Measurements from ENCODE around the gene ANAPC1. TPM values are rescaled to one million over a fixed set of nuclear protein-coding genes. Genes with fewer than 3 reads are reported as not detected.
A peak's percentile ranks its signal among the peaks of the same experiment; 100 is the strongest.
"Not testable (repeated sequence)": the region's sequence is repeated elsewhere in the genome, so short reads cannot be mapped to it uniquely, and the experiment has no call there.

Gene ANAPC1
- total RNA-seq, 1 experiment from 2014 or later = 102 TPM

GRCh38 chr2:111747410-111748115 lies 136.4 kb downstream of the ANAPC1 start:
- H3K9me3 ChIP-seq (replicated peaks); H3K27me3 ChIP-seq; H3K27ac ChIP-seq; H3K36me3 ChIP-seq; H3K4me1 ChIP-seq; H3K4me3 ChIP-seq: not testable (repeated sequence)
- DNase-seq = peak; percentile 18 to 80

GRCh38 chr2:111744751-111745150 lies 139.2 kb downstream of the ANAPC1 start:
- not testable (repeated sequence) for DNase-seq; H3K4me3 ChIP-seq; H3K27me3 ChIP-seq; H3K4me1 ChIP-seq; H3K9me3 ChIP-seq (replicated peaks); H3K36me3 ChIP-seq; H3K27ac ChIP-seq

GRCh38 chr2:111741517-111741916 lies 142.5 kb downstream of the ANAPC1 start:
- not testable (repeated sequence) for H3K9me3 ChIP-seq (replicated peaks); H3K36me3 ChIP-seq; DNase-seq; H3K4me3 ChIP-seq; H3K27ac ChIP-seq; H3K4me1 ChIP-seq; H3K27me3 ChIP-seq

GRCh38 chr2:111735838-111736721 lies 147.9 kb downstream of the ANAPC1 start:
- H3K4me3 ChIP-seq; H3K27ac ChIP-seq; H3K27me3 ChIP-seq; DNase-seq; H3K4me1 ChIP-seq; H3K9me3 ChIP-seq (replicated peaks); H3K36me3 ChIP-seq: not testable (repeated sequence)

GRCh38 chr2:111735420-111735819 lies 148.6 kb downstream of the ANAPC1 start:
- not testable (repeated sequence) for H3K4me3 ChIP-seq; H3K27ac ChIP-seq; H3K36me3 ChIP-seq; H3K9me3 ChIP-seq (replicated peaks); DNase-seq; H3K27me3 ChIP-seq; H3K4me1 ChIP-seq

- H3K27ac ChIP-seq; H3K9me3 ChIP-seq (replicated peaks); H3K4me3 ChIP-seq; H3K36me3 ChIP-seq; DNase-seq; H3K27me3 ChIP-seq; H3K4me1 ChIP-seq: not testable (repeated sequence)
Observed at GRCh38 chr2:111729812-111730458, 154.1 kb downstream of the ANAPC1 start.

- not testable (repeated sequence) for H3K4me1 ChIP-seq; DNase-seq; H3K27ac ChIP-seq; H3K36me3 ChIP-seq; H3K9me3 ChIP-seq (replicated peaks); H3K27me3 ChIP-seq; H3K4me3 ChIP-seq
Observed at GRCh38 chr2:111727611-111728110, 156.3 kb downstream of the ANAPC1 start.

GRCh38 chr2:111725742-111726141 lies 158.3 kb downstream of the ANAPC1 start:
- not testable (repeated sequence) for H3K36me3 ChIP-seq; H3K9me3 ChIP-seq (replicated peaks); H3K4me3 ChIP-seq; DNase-seq; H3K27ac ChIP-seq; H3K27me3 ChIP-seq; H3K4me1 ChIP-seq

- H3K27ac ChIP-seq; H3K36me3 ChIP-seq; H3K27me3 ChIP-seq; H3K4me3 ChIP-seq; H3K9me3 ChIP-seq (replicated peaks); DNase-seq; H3K4me1 ChIP-seq: not testable (repeated sequence)
Observed at GRCh38 chr2:111719610-111720009, 164.4 kb downstream of the ANAPC1 start.

Other genes with a start within 250 kb of the ANAPC1 start
- gene MERTK, start 14.4 kb upstream of the ANAPC1 start, total RNA-seq (2014; rRNA removed; shearing (Covaris generic)) = 6.7 and 6.8 TPM in 2 replicates
- gene TMEM87B, start 171.1 kb upstream of the ANAPC1 start, total RNA-seq (2014; rRNA removed; shearing (Covaris generic)) = 6.9 and 9.1 TPM in 2 replicates